VCaP (cell line): ENCODE results near the gene EBP.

Source experiments
- H3K27ac ChIP-seq: fragments of 450-650 bp; 2 replicates; pipeline ENCODE4 v1.5.1; 2017
- TF ChIP-seq, protein P1 (sequence below): fragments of 450-650 bp; conservative IDR thresholded peaks from 2 replicates; pipeline ENCODE4 v1.5.1; 2017; ENCODE audit warnings: mild to moderate bottlenecking, moderate library complexity

Gene EBP

DNA sequence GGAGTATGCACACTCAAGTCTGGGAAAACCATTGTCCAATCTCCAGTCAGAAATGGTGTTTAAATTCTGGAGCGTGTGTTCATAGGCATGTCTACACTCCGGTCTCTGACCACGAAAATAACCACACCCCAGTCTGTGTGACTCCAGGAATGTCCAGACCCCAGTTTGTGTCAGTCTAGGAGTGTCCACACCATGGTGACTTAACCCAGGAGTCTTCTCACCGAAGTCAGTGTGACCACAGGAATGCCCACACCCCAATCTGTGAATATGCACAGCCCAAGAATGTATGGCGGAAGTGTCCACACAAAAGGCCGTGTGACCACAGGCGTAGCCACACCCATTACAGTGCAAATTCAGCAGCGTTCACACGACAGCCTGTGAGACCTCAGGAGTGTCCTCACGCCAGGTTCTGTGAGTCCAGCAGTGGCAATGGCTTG, 34.2 kb upstream of the EBP start:
- H3K27ac ChIP-seq = no peak overlapping the region
- TF ChIP-seq, protein P1, sequence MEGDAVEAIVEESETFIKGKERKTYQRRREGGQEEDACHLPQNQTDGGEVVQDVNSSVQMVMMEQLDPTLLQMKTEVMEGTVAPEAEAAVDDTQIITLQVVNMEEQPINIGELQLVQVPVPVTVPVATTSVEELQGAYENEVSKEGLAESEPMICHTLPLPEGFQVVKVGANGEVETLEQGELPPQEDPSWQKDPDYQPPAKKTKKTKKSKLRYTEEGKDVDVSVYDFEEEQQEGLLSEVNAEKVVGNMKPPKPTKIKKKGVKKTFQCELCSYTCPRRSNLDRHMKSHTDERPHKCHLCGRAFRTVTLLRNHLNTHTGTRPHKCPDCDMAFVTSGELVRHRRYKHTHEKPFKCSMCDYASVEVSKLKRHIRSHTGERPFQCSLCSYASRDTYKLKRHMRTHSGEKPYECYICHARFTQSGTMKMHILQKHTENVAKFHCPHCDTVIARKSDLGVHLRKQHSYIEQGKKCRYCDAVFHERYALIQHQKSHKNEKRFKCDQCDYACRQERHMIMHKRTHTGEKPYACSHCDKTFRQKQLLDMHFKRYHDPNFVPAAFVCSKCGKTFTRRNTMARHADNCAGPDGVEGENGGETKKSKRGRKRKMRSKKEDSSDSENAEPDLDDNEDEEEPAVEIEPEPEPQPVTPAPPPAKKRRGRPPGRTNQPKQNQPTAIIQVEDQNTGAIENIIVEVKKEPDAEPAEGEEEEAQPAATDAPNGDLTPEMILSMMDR = no peak

DNA sequence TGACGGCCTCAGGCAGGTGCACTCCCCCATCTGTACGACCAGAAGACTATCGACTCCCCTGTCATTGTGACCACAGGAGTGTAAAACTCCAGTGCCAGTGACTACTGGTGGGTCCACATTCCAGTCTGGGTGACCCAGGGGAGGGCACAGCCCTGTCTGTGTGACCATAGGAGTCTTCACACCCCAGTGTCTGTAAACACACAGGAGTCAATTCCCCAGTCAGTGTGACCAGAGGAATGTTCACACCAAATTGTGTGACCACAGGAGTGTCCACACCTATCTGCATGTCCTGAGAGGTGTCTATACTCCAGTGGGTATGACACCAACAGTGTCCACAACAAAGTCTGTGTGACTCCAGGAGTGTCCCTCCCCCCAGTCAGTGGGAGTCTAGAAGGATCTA, 33.6 kb upstream of the EBP start:
- H3K27ac ChIP-seq = no peak overlapping the region
- TF ChIP-seq, protein P1 = no peak

DNA sequence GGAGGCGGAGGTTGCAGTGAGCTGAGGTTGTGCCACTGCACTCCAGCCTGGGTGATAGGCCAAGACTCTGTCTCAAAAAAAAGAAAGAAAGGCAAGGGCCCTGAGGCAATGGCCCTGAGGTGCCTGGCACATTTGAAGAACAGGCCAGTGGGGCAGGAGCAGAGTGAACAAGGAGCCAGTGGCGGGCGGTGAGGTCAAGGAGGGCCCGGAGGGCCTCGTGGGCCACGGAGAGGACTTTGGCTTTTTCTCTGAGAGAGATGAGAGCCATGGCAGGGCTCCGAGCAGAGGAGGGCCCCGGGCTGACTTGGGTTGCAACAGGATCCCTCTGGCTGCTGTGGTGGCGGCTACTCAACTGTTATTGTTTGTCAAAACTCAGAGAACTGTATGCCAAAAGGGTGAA, 32.3 kb upstream of the EBP start:
- no peak overlapping the region for H3K27ac ChIP-seq
- TF ChIP-seq, protein P1 = no peak

DNA sequence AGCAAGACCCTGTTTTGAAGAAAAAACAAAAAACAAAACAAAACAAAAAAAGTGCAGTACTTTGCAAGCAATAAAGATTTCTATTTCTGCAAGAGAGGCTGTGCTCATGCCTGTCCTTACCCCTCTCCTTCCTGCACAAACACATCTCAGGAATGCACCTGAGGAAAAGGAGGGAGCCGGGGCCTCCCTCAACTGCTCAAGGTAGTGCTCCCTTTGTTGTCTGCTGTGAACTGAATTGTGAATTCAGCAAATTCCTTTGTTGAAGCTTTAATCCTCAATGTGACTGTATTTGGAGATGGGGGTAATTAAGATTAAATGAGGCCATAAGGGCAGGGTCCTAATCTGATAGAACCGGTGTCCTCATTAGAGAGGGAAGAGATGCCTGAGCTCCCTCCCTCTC, 31.7 kb upstream of the EBP start:
- H3K27ac ChIP-seq = no peak overlapping the region
- TF ChIP-seq, protein P1 = no peak

DNA sequence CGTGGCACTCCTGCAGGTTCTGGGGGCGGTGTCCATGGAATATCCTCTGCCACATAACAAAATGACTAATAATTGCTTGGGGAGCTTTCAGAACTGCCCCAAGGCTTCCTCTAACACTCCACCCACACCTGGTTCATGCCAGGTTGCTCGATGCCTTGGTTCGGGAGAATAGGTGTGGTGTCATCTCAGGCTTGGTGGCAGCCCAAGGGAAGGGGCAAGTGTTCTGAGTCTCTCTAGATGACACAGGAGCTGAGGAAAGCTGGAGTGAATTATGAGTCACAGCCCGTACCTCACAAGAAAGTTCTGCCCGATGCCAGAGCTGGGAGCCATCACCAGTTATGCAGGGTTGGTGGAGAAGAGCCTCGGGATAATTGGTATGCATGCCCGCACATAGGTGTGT, 30.9 kb upstream of the EBP start:
- TF ChIP-seq, protein P1 = no peak
- H3K27ac ChIP-seq = no peak overlapping the region

DNA sequence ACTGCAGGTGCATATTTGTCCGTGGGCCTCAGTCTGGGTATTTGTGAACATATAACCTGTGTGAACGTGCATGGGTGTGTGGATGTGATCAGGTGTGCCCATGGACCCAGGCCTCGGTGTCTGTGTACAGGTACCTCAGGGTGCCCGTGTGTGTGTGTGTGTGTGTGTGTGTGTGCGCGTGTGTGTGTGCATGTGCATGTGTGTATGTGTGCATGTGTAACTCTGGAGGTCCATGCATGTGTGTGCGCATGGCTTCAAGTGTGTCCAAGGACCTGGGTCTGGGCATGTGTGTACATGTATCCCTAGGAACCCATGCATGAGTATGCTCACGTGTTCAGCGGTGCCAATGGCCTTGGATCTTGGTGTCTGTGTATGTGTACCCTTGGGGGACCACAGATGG, 29.8 kb upstream of the EBP start:
- H3K27ac ChIP-seq = no peak overlapping the region
- TF ChIP-seq, protein P1 = no peak

DNA sequence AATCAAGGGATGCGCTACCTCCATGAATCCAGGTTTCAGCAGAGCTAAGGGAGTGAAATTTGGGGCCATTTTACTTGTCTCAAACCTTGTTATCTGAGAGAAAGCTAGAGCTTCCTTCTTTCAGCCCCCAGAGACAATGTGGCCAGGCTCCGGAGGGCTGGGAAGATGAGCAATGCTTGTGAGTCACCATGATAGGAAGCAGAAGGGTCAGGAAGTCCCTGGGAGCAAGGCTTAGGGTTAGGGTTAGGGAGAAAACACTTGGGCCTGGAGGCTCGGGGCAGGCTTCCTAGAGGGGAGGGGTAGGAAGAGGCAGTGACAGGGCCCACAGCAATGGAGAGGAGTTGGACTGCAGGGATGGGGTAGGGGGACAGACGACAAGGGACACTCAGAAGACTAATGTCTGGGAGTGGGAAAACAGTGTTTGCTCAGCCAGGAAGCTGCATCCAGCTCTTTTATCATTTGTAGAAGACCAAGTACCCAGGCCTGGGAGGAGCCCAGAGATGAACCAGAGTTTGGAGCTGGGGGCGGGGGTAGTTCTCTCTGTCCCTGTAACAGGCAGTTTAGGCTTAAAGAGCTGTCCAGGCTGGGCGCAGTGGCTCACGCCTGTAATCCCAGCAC, 29.2 kb upstream of the EBP start:
- no peak overlapping the region for H3K27ac ChIP-seq
- TF ChIP-seq, protein P1 = no peak
